IPS-18a (cell line): ENCODE measurements around the gene GRM7.

Experiments
- H3K27ac ChIP-seq: one replicate; pipeline ENCODE4 v1.5.1; 2013; ENCODE audit warnings: low read length
- H3K27me3 ChIP-seq: one replicate; pipeline ENCODE4 v1.6.1; 2013; ENCODE audit warnings: mild to moderate bottlenecking, low read length; ENCODE audit not compliant: control insufficient read depth, insufficient read depth
- H3K36me3 ChIP-seq: one replicate; pipeline ENCODE4 v1.6.1; 2013; ENCODE audit warnings: low read depth, low read length; ENCODE audit not compliant: control insufficient read depth
- H3K4me1 ChIP-seq: one replicate; pipeline ENCODE4 v1.6.1; 2013; ENCODE audit warnings: low read depth, low read length; ENCODE audit not compliant: control insufficient read depth
- H3K4me3 ChIP-seq: one replicate; pipeline ENCODE4 v1.5.1; 2013; ENCODE audit warnings: low read length
- H3K9ac ChIP-seq: one replicate; pipeline ENCODE4 v1.6.1; 2013; ENCODE audit warnings: mild to moderate bottlenecking, low read length, moderate library complexity
- H3K9me3 ChIP-seq: one replicate; pipeline ENCODE4 v1.6.1; 2013; ENCODE audit warnings: low read depth, low read length; ENCODE audit not compliant: control insufficient read depth

Gene GRM7

GRCh38 chr3:7241584-7242302 is 380.8 kb downstream of the GRM7 start:
- Histone ChIP-seq H3K4me3 (no peak overlapping the region), H3K27ac (no peak overlapping the region), H3K9me3 (no peaks in the 10 kb centered on the region), H3K9ac (no peak overlapping the region), H3K4me1 (no peaks in the 10 kb centered on the region), H3K36me3 (no peaks in the 10 kb centered on the region), H3K27me3 (no peaks in the 10 kb centered on the region)

- H3K27me3 ChIP-seq, result no peaks in the 10 kb centered on the region
- H3K9ac ChIP-seq, result no peak overlapping the region
- no peaks in the 10 kb centered on the region for H3K36me3 ChIP-seq
- no peaks in the 10 kb centered on the region for H3K9me3 ChIP-seq
- H3K4me3 ChIP-seq, result no peak overlapping the region
- no peaks in the 10 kb centered on the region for H3K4me1 ChIP-seq
- H3K27ac ChIP-seq, result no peak overlapping the region
Measured at GRCh38 chr3:7242303-7242635, 381.4 kb downstream of the GRM7 start.

GRCh38 chr3:7249493-7250076 is 388.7 kb downstream of the GRM7 start:
- H3K36me3 ChIP-seq, result no peaks in the 10 kb centered on the region
- no peak overlapping the region for H3K9ac ChIP-seq
- no peak overlapping the region for H3K27ac ChIP-seq
- no peaks in the 10 kb centered on the region for H3K9me3 ChIP-seq
- no peaks in the 10 kb centered on the region for H3K4me1 ChIP-seq
- no peaks in the 10 kb centered on the region for H3K27me3 ChIP-seq
- H3K4me3 ChIP-seq, result no peak overlapping the region

DNA sequence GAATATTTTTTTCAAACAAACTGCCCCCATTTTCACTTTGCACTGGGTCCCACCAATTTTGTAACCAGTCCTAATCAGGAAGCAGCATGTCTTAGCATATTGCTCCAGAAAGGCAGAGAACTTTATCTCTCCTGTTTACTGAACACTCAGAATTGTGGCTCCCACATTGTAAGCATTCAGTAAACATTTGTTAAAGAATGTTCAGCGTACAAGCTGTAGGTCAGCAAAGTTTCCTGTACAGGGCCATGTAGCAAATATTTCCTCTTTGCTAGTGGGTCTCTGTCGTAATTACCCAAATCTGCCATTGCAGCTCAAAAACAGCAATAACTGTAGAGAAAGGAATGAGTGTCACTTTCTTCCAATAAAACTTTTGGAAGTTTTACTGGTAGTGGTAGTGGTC is 393.3 kb downstream of the GRM7 start:
- Histone ChIP-seq H3K4me3 (no peak overlapping the region), H3K9ac (no peak overlapping the region), H3K27me3 (no peaks in the 10 kb centered on the region), H3K36me3 (no peaks in the 10 kb centered on the region), H3K27ac (no peak overlapping the region), H3K9me3 (no peaks in the 10 kb centered on the region), H3K4me1 (no peaks in the 10 kb centered on the region)

GRCh38 chr3:7260975-7261374 is 400.1 kb downstream of the GRM7 start:
- no peak overlapping the region for H3K9ac ChIP-seq
- no peak overlapping the region for H3K27ac ChIP-seq
- no peaks in the 10 kb centered on the region for H3K9me3 ChIP-seq
- H3K27me3 ChIP-seq, result no peaks in the 10 kb centered on the region
- H3K4me3 ChIP-seq, result no peak overlapping the region
- H3K36me3 ChIP-seq, result no peaks in the 10 kb centered on the region
- H3K4me1 ChIP-seq, result no peaks in the 10 kb centered on the region

GRCh38 chr3:7263347-7264195 is 402.7 kb downstream of the GRM7 start:
- Histone ChIP-seq H3K9me3 (peaks cover 8% of the 10 kb centered on the region), H3K27me3 (no peaks in the 10 kb centered on the region), H3K4me1 (no peaks in the 10 kb centered on the region), H3K9ac (no peak overlapping the region), H3K36me3 (no peaks in the 10 kb centered on the region), H3K4me3 (no peak overlapping the region), H3K27ac (no peak overlapping the region)

DNA sequence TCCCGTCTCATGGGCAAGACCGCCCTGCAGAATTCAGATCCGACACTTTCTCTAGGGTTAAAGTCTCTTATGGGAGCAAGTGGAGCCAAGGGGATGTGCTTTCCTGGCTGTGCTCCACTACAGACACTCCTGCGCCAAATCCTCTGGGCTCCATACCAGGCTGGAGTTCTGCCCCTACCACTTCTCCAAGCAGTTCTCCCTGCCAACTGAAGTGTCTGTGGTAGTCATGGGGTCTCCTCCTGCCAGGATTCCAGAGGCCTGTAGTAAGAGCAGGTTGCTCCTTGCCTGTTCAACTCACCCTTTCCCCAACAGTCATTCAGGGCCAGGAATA is 403.2 kb downstream of the GRM7 start:
- no peak overlapping the region for H3K4me3 ChIP-seq
- H3K27me3 ChIP-seq, result no peaks in the 10 kb centered on the region
- no peak overlapping the region for H3K9ac ChIP-seq
- peaks cover 8% of the 10 kb centered on the region for H3K9me3 ChIP-seq
- no peak overlapping the region for H3K27ac ChIP-seq
- no peaks in the 10 kb centered on the region for H3K4me1 ChIP-seq
- H3K36me3 ChIP-seq, result no peaks in the 10 kb centered on the region

DNA sequence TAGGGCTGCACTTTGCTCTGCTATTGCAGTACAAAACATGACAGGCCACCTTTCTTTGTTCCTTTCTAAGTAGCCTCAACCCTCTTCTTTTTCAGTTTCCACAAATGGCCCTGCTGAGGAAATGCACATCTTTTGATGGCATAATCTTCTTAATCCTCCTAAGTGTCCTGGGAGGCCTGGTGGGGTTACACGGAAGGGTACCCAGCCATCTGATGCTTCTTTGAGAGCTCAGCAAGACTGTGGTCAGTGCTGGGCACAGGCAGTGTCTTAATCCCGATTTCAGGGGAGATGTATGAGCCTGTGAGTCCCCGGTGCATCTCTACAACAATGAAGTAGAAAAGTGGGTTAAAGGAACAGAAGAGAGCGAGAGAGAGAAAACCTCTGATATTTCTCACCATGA is 404.8 kb downstream of the GRM7 start:
- Histone ChIP-seq H3K27me3 (no peaks in the 10 kb centered on the region), H3K27ac (no peak overlapping the region), H3K9me3 (peaks cover 8% of the 10 kb centered on the region), H3K9ac (no peak overlapping the region), H3K4me3 (no peak overlapping the region), H3K4me1 (no peaks in the 10 kb centered on the region), H3K36me3 (no peaks in the 10 kb centered on the region)

- Histone ChIP-seq H3K4me1 (no peaks in the 10 kb centered on the region), H3K4me3 (no peak overlapping the region), H3K36me3 (no peaks in the 10 kb centered on the region), H3K9ac (no peak overlapping the region), H3K9me3 (peaks cover 8% of the 10 kb centered on the region), H3K27me3 (no peaks in the 10 kb centered on the region), H3K27ac (no peak overlapping the region)
Measured at GRCh38 chr3:7266551-7266950, 405.6 kb downstream of the GRM7 start.

DNA sequence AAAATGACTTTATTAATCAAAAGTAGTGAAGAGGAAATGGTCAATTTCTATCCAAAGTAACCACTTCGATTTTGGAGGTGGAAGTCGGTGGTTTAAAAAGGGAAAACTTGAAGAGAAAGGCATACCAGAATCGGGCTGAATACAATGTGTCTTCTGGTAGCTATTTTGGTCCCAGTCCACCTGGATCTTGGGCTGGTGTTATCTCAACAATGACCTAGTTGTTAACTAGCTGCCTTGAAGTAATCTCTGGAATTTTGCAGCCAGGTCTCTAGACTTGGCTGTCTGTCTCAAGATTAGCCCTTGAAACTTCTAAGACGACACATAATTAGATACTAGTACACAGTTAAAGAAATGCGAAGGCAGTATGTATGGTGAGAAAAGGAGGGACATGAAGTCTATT is 409.8 kb downstream of the GRM7 start:
- H3K36me3 ChIP-seq, result no peaks in the 10 kb centered on the region
- no peaks in the 10 kb centered on the region for H3K27me3 ChIP-seq
- H3K9me3 ChIP-seq, result peaks cover 8% of the 10 kb centered on the region
- H3K4me1 ChIP-seq, result no peaks in the 10 kb centered on the region
- H3K9ac ChIP-seq, result no peak overlapping the region
- H3K27ac ChIP-seq, result no peak overlapping the region
- H3K4me3 ChIP-seq, result no peak overlapping the region

GRCh38 chr3:7271631-7272030 is 410.7 kb downstream of the GRM7 start:
- H3K4me3 ChIP-seq, result no peak overlapping the region
- H3K4me1 ChIP-seq, result no peaks in the 10 kb centered on the region
- H3K9ac ChIP-seq, result no peak overlapping the region
- H3K27ac ChIP-seq, result no peak overlapping the region
- no peaks in the 10 kb centered on the region for H3K27me3 ChIP-seq
- no peaks in the 10 kb centered on the region for H3K36me3 ChIP-seq
- H3K9me3 ChIP-seq, result peaks cover 7% of the 10 kb centered on the region

DNA sequence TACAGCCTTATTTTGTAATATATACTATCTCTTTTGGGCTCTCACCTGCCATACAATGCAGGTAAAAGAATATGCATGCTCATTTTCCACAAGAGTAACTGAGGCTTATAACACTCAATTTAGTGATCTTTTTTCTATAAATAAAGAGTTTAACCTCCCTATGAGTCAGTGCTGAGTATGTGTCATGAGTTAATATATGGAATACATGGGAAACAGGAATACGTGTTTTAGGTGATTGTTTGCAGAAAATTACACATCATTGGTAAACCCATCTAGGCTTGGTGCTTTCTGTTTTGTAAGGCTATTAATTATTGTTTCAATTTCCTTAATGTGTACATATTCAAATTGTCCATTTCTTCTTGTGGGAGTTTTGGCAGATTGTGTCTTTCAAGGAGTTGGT is 411.3 kb downstream of the GRM7 start:
- Histone ChIP-seq H3K9me3 (peaks cover under 1% of the 10 kb centered on the region), H3K27ac (no peak overlapping the region), H3K4me1 (no peaks in the 10 kb centered on the region), H3K27me3 (no peaks in the 10 kb centered on the region), H3K36me3 (no peaks in the 10 kb centered on the region), H3K9ac (no peak overlapping the region), H3K4me3 (no peak overlapping the region)
